Vagina (tissue), 2 donors: ENCODE results near the gene TM4SF5.

Experiments used
- POLR2AphosphoS5 ChIP-seq, 2 donors: sonication (generic); formaldehyde crosslinking; IDR thresholded peaks; one replicate each; pipeline ENCODE4 v1.9.0; 2017; ENCODE audit warnings: antibody characterized with exemption in 2 of 2, mild to moderate bottlenecking in 2 of 2, low read depth in 1 of 2; ENCODE audit not compliant: insufficient read depth in 1 of 2
- TF ChIP-seq, protein P1 (sequence below), 3 experiments: fragments of 450-650 bp in 2 of 3; fragments of 200-600 bp in 1 of 3; sonication (generic) in 1 of 3; IDR thresholded peaks; one replicate each; pipeline ENCODE4 v1.5.1; 2017 to 2019; ENCODE audit warnings: antibody characterized with exemption in 3 of 3, mild to moderate bottlenecking in 2 of 3, moderate library complexity in 2 of 3

DNA sequence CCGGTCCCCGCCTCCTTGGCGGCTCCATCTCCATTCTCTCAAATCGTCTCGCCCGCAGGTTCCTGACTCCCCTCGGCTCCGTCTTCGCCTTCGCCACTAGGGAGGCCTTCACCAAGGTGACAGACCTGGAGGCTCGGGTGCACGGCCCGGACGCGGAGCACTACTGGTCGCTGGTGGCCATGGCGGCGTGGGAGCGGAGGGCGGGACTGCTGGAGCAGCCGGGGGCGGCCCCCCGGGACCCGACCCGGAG lies 17.9 kb downstream of the TM4SF5 start:
- TF ChIP-seq, protein P1, sequence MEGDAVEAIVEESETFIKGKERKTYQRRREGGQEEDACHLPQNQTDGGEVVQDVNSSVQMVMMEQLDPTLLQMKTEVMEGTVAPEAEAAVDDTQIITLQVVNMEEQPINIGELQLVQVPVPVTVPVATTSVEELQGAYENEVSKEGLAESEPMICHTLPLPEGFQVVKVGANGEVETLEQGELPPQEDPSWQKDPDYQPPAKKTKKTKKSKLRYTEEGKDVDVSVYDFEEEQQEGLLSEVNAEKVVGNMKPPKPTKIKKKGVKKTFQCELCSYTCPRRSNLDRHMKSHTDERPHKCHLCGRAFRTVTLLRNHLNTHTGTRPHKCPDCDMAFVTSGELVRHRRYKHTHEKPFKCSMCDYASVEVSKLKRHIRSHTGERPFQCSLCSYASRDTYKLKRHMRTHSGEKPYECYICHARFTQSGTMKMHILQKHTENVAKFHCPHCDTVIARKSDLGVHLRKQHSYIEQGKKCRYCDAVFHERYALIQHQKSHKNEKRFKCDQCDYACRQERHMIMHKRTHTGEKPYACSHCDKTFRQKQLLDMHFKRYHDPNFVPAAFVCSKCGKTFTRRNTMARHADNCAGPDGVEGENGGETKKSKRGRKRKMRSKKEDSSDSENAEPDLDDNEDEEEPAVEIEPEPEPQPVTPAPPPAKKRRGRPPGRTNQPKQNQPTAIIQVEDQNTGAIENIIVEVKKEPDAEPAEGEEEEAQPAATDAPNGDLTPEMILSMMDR (IDR thresholded peaks at IDR 0.05): no peak
- TF ChIP-seq POLR2AphosphoS5 (IDR thresholded peaks at IDR 0.05; ENCODE audit: insufficient read depth in 1 of 2, low read depth in 1 of 2): no peak
